Neural progenitor cell (in vitro differentiated cells): ENCODE data around the gene USP10.

Experiments used
- EZH2 ChIP-seq: fragments of 200-600 bp; sonication (generic); IDR thresholded peaks from 2 replicates; pipeline ENCODE4 v1.6.1; 2017; ENCODE audit warnings: antibody characterized with exemption, mild to moderate bottlenecking, moderate library complexity
- EZH2phosphoT487 ChIP-seq: fragments of 200-600 bp; sonication (generic); IDR thresholded peaks from 2 replicates; pipeline ENCODE4 v1.6.1; 2017; ENCODE audit warnings: antibody characterized with exemption
- TF ChIP-seq, protein P1 (sequence below): fragments of 200-600 bp; sonication (generic); IDR thresholded peaks from 2 replicates; pipeline ENCODE4 v1.5.1; 2017; ENCODE audit warnings: antibody characterized with exemption, mild to moderate bottlenecking

DNA sequence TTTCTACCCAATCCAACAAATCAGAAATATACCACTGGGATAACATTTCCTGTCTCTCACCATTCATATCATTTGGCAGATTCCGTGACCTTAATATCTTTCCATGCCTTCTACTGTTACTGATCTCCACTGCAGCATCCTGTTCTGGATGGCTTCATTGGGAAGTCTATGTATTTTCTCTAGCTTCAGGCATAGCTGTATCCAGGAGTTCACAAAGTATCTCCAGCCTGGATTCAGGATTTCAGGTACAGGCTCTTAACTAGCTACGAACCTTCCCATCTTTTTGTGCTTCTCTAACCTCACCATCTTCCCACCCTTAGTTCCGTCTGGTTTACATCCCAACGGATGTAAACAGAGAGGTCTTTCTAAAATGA is 15.2 kb upstream of the USP10 start:
- TF ChIP-seq EZH2 (no peak), EZH2phosphoT487 (no peak)
- TF ChIP-seq, protein P1, sequence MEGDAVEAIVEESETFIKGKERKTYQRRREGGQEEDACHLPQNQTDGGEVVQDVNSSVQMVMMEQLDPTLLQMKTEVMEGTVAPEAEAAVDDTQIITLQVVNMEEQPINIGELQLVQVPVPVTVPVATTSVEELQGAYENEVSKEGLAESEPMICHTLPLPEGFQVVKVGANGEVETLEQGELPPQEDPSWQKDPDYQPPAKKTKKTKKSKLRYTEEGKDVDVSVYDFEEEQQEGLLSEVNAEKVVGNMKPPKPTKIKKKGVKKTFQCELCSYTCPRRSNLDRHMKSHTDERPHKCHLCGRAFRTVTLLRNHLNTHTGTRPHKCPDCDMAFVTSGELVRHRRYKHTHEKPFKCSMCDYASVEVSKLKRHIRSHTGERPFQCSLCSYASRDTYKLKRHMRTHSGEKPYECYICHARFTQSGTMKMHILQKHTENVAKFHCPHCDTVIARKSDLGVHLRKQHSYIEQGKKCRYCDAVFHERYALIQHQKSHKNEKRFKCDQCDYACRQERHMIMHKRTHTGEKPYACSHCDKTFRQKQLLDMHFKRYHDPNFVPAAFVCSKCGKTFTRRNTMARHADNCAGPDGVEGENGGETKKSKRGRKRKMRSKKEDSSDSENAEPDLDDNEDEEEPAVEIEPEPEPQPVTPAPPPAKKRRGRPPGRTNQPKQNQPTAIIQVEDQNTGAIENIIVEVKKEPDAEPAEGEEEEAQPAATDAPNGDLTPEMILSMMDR: no peak
